MCF 10A (cell line): ENCODE data around the gene ATXN2. TPM values are rescaled to one million over a fixed set of nuclear protein-coding genes. Genes with fewer than 3 reads are reported as not detected.
"Not testable (repeated sequence)": the region's sequence is repeated elsewhere in the genome, so short reads cannot be mapped to it uniquely, and the experiment has no call there.

ENCODE experiments used
- BruUV-seq: library from RNA; stranded (reverse); fragments of 400-500 nt; replicated peaks from 2 replicates; lab custom pipeline; 2021; lab: Mats Ljungman, UMichigan
- CTCF ChIA-PET: fragments of 300-600 bp; sonication (Branson Sonifier 250); formaldehyde crosslinking; extraction: SDS; loops from one replicate; lab custom pipeline; 2021; ENCODE audit warnings: antibody characterized with exemption, inconsistent platforms; lab: Yijun Ruan, JAX
- POLR2A ChIA-PET: fragments of 300-600, 350-650 bp; sonication (Branson Sonifier 250); formaldehyde crosslinking; extraction: SDS; loops from one replicate; lab custom pipeline; 2020; ENCODE audit warnings: antibody characterized with exemption, inconsistent platforms; lab: Yijun Ruan, JAX
- DNase-seq: peaks from one replicate; pipeline ENCODE4 v3.0.0-alpha.2; 2018; ENCODE audit not compliant: unreplicated experiment
- H3K27ac Mint-ChIP-seq: one replicate; pipeline ENCODE4 v1.8.0; 2022; ENCODE audit warnings: mild to moderate bottlenecking, low read depth, mixed read lengths; ENCODE audit not compliant: unreplicated experiment
- H3K27me3 Mint-ChIP-seq: one replicate; pipeline ENCODE4 v1.8.0; 2022; ENCODE audit warnings: mixed read lengths; ENCODE audit not compliant: insufficient read depth, unreplicated experiment
- H3K36me3 Mint-ChIP-seq: one replicate; pipeline ENCODE4 v1.8.0; 2022; ENCODE audit warnings: mild to moderate bottlenecking, moderate library complexity, mixed read lengths; ENCODE audit not compliant: insufficient read depth, unreplicated experiment
- H3K4me1 Mint-ChIP-seq: one replicate; pipeline ENCODE4 v1.8.0; 2022; ENCODE audit warnings: mixed read lengths; ENCODE audit not compliant: insufficient read depth, unreplicated experiment
- H3K4me3 Mint-ChIP-seq: one replicate; pipeline ENCODE4 v1.8.0; 2022; ENCODE audit warnings: mild to moderate bottlenecking, moderate library complexity, mixed read lengths; ENCODE audit not compliant: unreplicated experiment
- H3K9me3 Mint-ChIP-seq: one replicate; pipeline ENCODE4 v1.8.0; 2022; ENCODE audit warnings: mixed read lengths; ENCODE audit not compliant: unreplicated experiment
- CTCF ChIP-seq: fragments of 200-600 bp; IDR thresholded peaks from one replicate; pipeline ENCODE4 v1.8.0; 2022; ENCODE audit warnings: antibody characterized with exemption, mild to moderate bottlenecking; ENCODE audit not compliant: unreplicated experiment
- intact Hi-C: fragments of 100-400 bp; cut with micrococcal nuclease; formaldehyde crosslinking; loops from 2 replicates; pipeline ENCODE4 v1.14.1; 2022
- total RNA-seq: library from RNA; stranded (reverse); gene quantifications from 2 replicates; pipeline ENCODE4 v1.2.3, GENCODE V29; 2022

Gene ATXN2
- total RNA-seq, 1 experiment from 2014 or later = 70.6 TPM

- ChIA-PET CTCF (interaction anchor here (1.0 kb wide), 1 partner anchor 88 kb away, joined by 3 read pairs; the partner anchor contains the start of genes ACAD10 and BRAP), POLR2A (interaction anchor here (0.7 to 1.5 kb wide), 3 partner anchors 15 to 1550 kb away, joined by 3 to 6 read pairs (median 3); no protein-coding TSS in a partner anchor)
- H3K36me3 Mint-ChIP-seq = peaks cover 6% of the 10 kb centered on the region
- no peaks in the 10 kb centered on the region for H3K9me3 Mint-ChIP-seq
- BruUV-seq = no TSS peak
- H3K27ac Mint-ChIP-seq = peak overlapping the region; percentile 73
- peaks cover 20% of the 10 kb centered on the region for H3K4me1 Mint-ChIP-seq
- peak; percentile 45 for DNase-seq
- H3K4me3 Mint-ChIP-seq = peak overlapping the region; percentile 84
- no peak for TF ChIP-seq CTCF
- intact Hi-C loops = no loop called here
- no peaks in the 10 kb centered on the region for H3K27me3 Mint-ChIP-seq
Measured at GRCh38 chr12:111597831-111598636, 1.1 kb downstream of the ATXN2 start.

GRCh38 chr12:111596985-111597830 lies 1.9 kb downstream of the ATXN2 start:
- no peak for TF ChIP-seq CTCF
- peaks cover 6% of the 10 kb centered on the region for H3K36me3 Mint-ChIP-seq
- peaks cover 20% of the 10 kb centered on the region for H3K4me1 Mint-ChIP-seq
- peak overlapping the region; percentile 84 for H3K4me3 Mint-ChIP-seq
- peak; percentile 73 for DNase-seq
- BruUV-seq = TSS peak; percentile 47
- H3K27me3 Mint-ChIP-seq = no peaks in the 10 kb centered on the region
- intact Hi-C loops = no loop called here
- ChIA-PET POLR2A (interaction anchor here (0.7 to 2.6 kb wide), 4 partner anchors 10 to 71 kb away, joined by 3 to 18 read pairs (median 4); no protein-coding TSS in a partner anchor), CTCF (interaction anchor here (0.5 to 1.0 kb wide), 2 partner anchors 37 to 88 kb away, joined by 3 read pairs; partner anchors contain the start of genes ACAD10 and BRAP)
- peak overlapping the region; percentile 73 for H3K27ac Mint-ChIP-seq
- H3K9me3 Mint-ChIP-seq = no peaks in the 10 kb centered on the region

- H3K27me3 Mint-ChIP-seq, BruUV-seq, intact Hi-C loops, H3K9me3 Mint-ChIP-seq, DNase-seq: not testable (repeated sequence)
- POLR2A ChIA-PET = interaction anchor here (1.0 to 2.6 kb wide), 4 partner anchors 9 to 246 kb away, joined by 4 to 18 read pairs (median 5); partner anchors contain the start of genes ACAD10, BRAP and MAPKAPK5
- Mint-ChIP-seq H3K27ac (peak overlapping the region; percentile 61), H3K4me1 (peaks cover 20% of the 10 kb centered on the region), H3K36me3 (peaks cover 11% of the 10 kb centered on the region), H3K4me3 (peak overlapping the region; percentile 84)
- CTCF ChIA-PET = interaction anchor here (0.6 kb wide), 1 partner anchor 66 kb away, joined by 3 read pairs; no protein-coding TSS in a partner anchor
Measured at GRCh38 chr12:111595341-111595835, 3.7 kb downstream of the ATXN2 start.

- H3K27me3 Mint-ChIP-seq, H3K9me3 Mint-ChIP-seq, H3K27ac Mint-ChIP-seq, CTCF ChIA-PET, H3K4me3 Mint-ChIP-seq, DNase-seq, intact Hi-C loops, BruUV-seq: not testable (repeated sequence)
- Mint-ChIP-seq H3K36me3 (peaks cover 16% of the 10 kb centered on the region), H3K4me1 (peaks cover 20% of the 10 kb centered on the region)
- POLR2A ChIA-PET = interaction anchor here (1.3 kb wide), 1 partner anchor 14 kb away, joined by 5 read pairs; no protein-coding TSS in a partner anchor
Measured at GRCh38 chr12:111591399-111592010, 7.6 kb downstream of the ATXN2 start.
